DMS153 treated with DMSO at 0.1 percent for 48 hours (cell line): ENCODE results near the gene CASP9.
A peak's percentile ranks its signal among the peaks of the same experiment; 100 is the strongest.
"Not testable (repeated sequence)": the region's sequence is repeated elsewhere in the genome, so short reads cannot be mapped to it uniquely, and the experiment has no call there.

ENCODE experiments used
- DNase-seq: peaks from one replicate; lab custom pipeline; 2025; ENCODE audit not compliant: unreplicated experiment; lab: John Stamatoyannopoulos, UW

Gene CASP9

GRCh38 chr1:15501208-15502032, 22.6 kb downstream of the CASP9 start:
- DNase-seq = peak; percentile 36

- no peak for DNase-seq
Measured at GRCh38 chr1:15500184-15501178, 23.5 kb downstream of the CASP9 start.

GRCh38 chr1:15493869-15494390, 30.1 kb downstream of the CASP9 start:
- DNase-seq = no peak

DNA sequence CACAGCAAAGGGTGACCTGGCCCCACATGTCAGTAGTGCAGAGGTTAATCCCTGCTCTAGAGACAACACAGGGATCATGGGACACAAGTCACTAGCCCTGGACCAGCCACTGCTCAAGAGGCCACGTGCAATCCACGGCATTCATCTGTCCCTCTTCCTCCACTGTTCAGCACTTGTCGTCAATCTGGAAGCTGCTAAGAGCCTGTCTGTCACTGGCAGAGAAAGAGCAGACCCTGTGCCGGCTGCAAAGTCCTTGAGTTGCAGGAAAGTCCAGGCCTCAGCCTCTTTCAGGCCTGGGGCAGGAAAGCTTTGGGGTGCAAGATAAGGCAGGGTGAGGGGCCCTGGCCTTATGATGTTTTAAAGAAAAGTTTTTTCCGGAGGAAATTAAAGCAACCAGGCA, 31.4 kb downstream of the CASP9 start:
- no peak for DNase-seq

DNA sequence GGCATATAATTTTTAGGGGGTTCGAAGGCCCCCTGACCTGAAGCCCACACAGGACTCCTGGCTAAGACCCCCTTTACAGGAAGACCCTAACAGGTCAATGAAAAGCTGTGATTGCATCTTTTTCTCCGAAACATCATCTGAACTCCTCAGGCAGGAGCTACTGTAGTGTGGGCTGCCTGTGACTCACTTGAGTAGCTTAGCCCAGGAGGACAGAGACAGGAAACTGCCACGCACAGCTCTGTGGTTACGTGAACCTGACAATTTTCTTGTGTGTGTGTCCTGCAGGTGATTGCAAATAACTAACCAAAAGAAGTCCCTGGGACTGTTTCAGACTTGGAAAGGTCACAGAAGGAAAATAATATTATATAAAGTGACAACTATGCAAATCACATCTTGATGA, 33.0 kb downstream of the CASP9 start:
- not testable (repeated sequence) for DNase-seq

GRCh38 chr1:15489052-15489736, 34.8 kb downstream of the CASP9 start:
- no peak for DNase-seq

DNA sequence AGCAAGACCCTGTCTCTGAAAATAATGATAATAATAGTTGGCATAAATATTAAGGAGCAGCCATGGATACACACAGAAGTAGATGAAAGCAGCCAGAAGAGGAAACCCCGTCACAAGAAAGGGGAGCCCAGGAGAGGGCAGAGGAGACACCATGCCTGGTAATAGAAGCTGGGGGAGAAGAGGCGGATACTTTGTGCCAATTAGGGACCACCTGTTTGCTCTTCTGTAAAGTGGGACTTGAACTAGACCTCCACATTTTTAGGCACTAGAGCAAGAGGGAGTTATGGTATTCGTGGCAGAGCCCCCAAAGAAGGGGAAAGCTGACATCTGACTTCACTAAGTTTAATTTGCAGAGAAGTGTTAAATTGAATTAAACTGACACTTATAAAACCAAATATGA, 35.6 kb downstream of the CASP9 start:
- DNase-seq = no peak

- DNase-seq = not testable (repeated sequence)
Measured at GRCh38 chr1:15486844-15487610, 37.0 kb downstream of the CASP9 start.

DNA sequence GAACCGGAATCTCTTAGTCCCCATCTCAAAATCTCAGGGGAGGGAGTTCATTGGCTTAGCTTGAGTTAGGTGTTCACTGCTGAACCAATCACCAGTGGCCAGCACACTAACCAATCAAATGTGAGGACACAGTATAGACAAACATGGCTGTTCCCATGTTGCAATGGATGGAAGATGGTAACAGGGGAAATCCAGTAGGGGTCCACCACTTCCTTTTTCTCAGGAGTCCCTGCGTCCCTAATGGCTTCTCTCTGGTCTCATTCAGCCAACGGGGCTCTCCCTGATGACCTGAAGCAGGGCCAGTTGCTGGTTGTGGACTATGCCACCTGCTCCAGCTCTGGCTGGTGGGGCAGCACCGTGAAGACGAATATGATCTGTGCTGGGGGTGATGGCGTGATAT, 38.4 kb downstream of the CASP9 start:
- no peak for DNase-seq

GRCh38 chr1:15484443-15484842, 39.6 kb downstream of the CASP9 start:
- not testable (repeated sequence) for DNase-seq

DNA sequence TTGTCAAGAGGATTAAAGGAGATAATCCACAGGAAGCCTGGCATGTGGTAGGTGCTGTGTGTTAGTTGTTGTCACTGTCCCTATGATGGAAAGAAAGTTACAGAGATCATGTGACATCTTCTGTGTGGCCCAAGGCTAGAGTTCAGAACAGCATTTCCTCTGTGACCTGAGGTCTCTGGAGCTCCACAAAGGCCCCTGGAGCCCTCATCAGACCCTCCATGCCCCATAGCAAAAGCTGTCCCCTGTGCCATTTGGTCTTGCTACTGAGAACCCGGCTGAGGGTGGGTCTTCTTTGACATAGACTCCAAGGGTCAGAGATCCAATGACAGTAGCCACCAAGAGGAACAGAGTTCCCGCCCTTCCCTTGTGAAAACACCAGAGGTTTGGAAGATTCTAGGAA, 40.0 kb downstream of the CASP9 start:
- DNase-seq = no peak

GRCh38 chr1:15482983-15483543, 41.0 kb downstream of the CASP9 start:
- DNase-seq = not testable (repeated sequence)

GRCh38 chr1:15482455-15482854, 41.6 kb downstream of the CASP9 start:
- DNase-seq = not testable (repeated sequence)

- no peak for DNase-seq
Measured at GRCh38 chr1:15479654-15480347, 44.2 kb downstream of the CASP9 start.

DNA sequence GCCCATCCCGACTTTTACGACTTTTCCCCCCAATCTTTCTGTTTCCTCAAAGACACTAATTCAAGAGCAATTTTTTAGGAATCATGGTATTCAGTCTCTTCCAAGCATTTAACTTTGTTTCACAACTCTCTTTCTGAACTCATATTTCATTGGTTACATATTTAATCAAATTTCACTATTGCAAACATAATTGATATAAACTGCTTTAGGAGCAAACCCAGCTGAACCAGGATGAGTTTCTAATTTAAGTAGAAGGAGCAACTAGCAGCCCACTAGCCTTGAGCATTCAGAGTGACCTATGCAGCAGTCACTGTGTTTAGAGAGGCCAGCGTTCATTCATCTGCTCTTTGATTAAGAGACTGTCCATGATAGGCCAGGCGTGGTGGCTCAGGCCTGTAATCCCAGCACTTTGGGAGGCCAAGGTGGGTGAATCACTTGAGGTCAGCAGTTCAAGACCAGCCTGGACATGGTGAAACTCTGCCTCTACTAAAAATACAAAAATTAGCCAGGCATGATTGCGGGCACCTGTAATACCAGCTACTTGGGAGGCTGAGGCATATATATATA, 46.3 kb downstream of the CASP9 start:
- DNase-seq = no peak

DNA sequence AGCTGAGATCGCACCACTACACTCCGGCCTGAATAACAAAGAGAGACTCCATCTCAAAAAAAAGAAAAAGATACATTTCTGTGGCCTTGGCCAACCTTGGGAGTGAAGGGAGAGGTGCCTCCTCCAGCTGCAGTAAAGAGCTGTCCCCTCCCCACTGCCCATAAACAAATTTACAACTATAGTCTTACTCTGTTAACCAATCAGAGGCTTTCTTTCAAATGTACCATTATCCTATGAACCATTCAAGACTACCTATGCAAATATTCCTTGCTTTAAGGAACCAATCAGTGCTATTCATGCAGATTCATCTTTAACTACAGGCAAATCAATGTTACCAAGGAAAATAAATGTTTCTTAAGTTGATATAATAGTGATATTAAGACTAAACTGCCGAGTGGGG, 47.1 kb downstream of the CASP9 start:
- DNase-seq = no peak

DNA sequence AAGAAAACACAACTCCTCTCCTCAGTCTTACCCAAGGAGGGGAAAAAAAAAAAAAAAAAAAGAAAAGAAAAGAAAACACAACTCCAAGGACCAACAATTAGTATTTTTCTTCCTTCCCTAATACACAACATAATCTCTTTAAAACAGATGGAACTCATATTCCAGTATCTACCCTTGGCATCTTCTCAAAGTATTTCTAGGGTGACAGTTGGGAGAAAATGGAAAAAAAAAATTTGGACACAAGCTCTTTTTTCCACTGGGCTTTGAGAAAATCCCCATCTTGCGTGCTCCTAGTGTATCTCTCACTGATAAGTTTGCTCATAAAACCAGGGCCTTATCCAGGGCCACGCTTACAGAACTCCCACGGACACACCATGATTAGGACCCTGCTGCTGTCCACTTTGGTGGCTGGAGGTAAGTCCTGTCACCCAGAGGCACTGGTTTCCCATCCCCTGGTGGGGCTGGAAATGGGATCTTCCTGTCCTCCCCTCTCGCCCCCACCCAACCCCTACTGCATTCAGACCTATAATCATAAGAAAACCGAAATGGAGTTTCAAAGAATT, 48.2 kb downstream of the CASP9 start, which contains the start of gene CELA2B:
TSS of gene CELA2B (plus strand) at position 353 of the 563 bp plus-strand sequence. CDS start at position 375, 22 bp downstream.
- no peak for DNase-seq

DNA sequence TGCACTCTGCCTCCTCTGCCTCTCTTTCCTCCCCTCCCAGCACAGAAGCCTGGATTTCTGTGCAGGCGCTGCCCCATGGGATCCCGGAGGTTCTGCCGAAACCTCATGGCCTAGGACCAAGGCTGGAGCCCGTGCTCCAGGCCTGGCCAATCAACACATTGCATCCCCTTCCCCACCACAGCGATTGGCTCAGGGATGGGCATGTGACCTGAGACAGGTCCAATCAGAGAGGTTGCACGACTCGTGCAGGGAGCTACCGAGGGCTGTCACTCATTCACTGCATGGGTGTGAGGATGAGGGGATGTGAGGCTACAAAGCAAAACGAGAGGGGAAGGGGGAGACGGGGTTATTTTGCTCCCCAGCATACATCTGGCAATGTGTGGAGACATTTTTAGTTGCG, 51.4 kb downstream of the CASP9 start:
- DNase-seq = no peak
